ENCODE results near the gene IQCF6. TPM values are rescaled to one million over a fixed set of nuclear protein-coding genes. Genes with fewer than 3 reads are reported as not detected.

The IQCF6 gene
- total RNA-seq, 1 experiment from 2014 or later: not detected

- no peaks in the 10 kb centered on the region for H3K27me3 ChIP-seq (replicated peaks; ENCODE audit: control insufficient read depth, insufficient read depth, low read length)
- no peak for TF ChIP-seq CTCF (IDR thresholded peaks at IDR 0.05; ENCODE audit: insufficient read depth in 1 of 2, low read depth in 1 of 2, low read length in 1 of 2, severe bottlenecking in 1 of 2, unreplicated experiment in 1 of 2)
- no peak for DNase-seq
- Mint-ChIP-seq H3K36me3 (ENCODE audit: insufficient read depth, unreplicated experiment) (no peaks in the 10 kb centered on the region), H3K4me1 (ENCODE audit: low read depth, unreplicated experiment) (no peaks in the 10 kb centered on the region), H3K9me3 (ENCODE audit: unreplicated experiment) (no peaks in the 10 kb centered on the region), H3K4me3 (ENCODE audit: unreplicated experiment) (no peak overlapping the region), H3K27ac (ENCODE audit: unreplicated experiment) (no peak overlapping the region), H3K27me3 (ENCODE audit: insufficient read depth, unreplicated experiment) (peaks cover 18% of the 10 kb centered on the region)
- ChIA-PET CTCF (no interaction called here), POLR2A (no interaction called here)
- H3K9me3 ChIP-seq: no peaks in the 10 kb centered on the region
- no peak overlapping the region for H3K4me3 ChIP-seq (ENCODE audit: low read depth, low read length)
- no peaks in the 10 kb centered on the region for H3K36me3 ChIP-seq (ENCODE audit: control insufficient read depth, insufficient read depth, low read length)
- intact Hi-C loops (cut with micrococcal nuclease; ENCODE audit: unreplicated experiment): no loop called here
- H3K4me1 ChIP-seq: no peaks in the 10 kb centered on the region
- BruUV-seq (replicated peaks): no TSS peak
These were observed 36.6 kb upstream of the IQCF6 start for GRCh38 chr3:51815614-51816013.

DNA sequence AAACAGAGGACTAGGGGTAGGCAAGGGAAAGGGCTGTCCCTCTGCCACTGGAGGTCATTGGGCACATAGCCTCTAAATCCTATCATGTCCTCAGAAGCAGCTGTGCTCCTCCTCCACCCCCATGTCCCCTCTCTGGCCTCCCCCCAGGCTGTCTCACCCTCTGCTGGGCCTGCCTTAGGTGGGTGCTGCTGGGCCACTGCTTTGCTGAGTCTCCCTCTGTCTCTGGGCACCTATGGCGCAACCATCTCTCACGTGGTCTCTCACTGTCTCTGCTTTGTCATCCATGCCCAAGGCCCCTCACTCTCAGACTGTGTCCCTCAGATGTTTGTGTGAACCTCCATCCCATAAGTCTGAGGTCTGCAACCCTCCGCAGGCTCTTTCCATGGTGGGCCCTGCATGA is 35.0 kb upstream of the IQCF6 start:
- Mint-ChIP-seq H3K4me1 (ENCODE audit: low read depth, unreplicated experiment) (no peaks in the 10 kb centered on the region), H3K27ac (ENCODE audit: unreplicated experiment) (no peak overlapping the region), H3K4me3 (ENCODE audit: unreplicated experiment) (no peak overlapping the region), H3K9me3 (ENCODE audit: unreplicated experiment) (no peaks in the 10 kb centered on the region), H3K27me3 (ENCODE audit: insufficient read depth, unreplicated experiment) (peaks cover 15% of the 10 kb centered on the region), H3K36me3 (ENCODE audit: insufficient read depth, unreplicated experiment) (no peaks in the 10 kb centered on the region)
- Histone ChIP-seq H3K27me3 (replicated peaks; ENCODE audit: control insufficient read depth, insufficient read depth, low read length) (no peaks in the 10 kb centered on the region), H3K36me3 (ENCODE audit: control insufficient read depth, insufficient read depth, low read length) (no peaks in the 10 kb centered on the region), H3K4me3 (ENCODE audit: low read depth, low read length) (no peak overlapping the region), H3K9me3 (no peaks in the 10 kb centered on the region), H3K4me1 (no peaks in the 10 kb centered on the region)
- no TSS peak for BruUV-seq (replicated peaks)
- CTCF ChIA-PET: no interaction called here
- POLR2A ChIA-PET: no interaction called here
- DNase-seq: no peak
- intact Hi-C loops (cut with micrococcal nuclease; ENCODE audit: unreplicated experiment): no loop called here
- no peak for TF ChIP-seq CTCF (IDR thresholded peaks at IDR 0.05; ENCODE audit: insufficient read depth in 1 of 2, low read depth in 1 of 2, low read length in 1 of 2, severe bottlenecking in 1 of 2, unreplicated experiment in 1 of 2)

DNA sequence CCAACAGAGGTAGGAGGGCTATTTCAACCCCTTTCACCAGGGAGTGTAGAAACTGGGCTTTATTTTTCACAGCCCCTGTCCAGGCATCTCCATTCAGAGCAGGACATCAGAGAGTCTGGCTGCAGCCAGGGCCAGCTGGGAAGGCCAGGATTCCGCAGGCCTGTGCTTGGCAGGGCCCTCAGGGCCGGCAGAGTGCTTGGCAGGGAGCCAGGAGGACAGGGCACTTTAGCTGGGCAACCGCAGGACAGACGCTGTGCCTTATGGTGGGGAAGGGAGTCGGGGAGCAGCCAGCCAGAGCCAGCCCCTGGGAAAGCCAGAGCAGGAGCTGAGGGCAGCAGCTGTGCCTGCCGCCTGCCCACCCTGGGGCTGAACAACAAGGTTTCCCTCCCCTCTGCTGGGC is 34.5 kb upstream of the IQCF6 start:
- H3K27me3 Mint-ChIP-seq (ENCODE audit: insufficient read depth, unreplicated experiment): peaks cover 18% of the 10 kb centered on the region
- CTCF ChIA-PET: no interaction called here
- H3K36me3 Mint-ChIP-seq (ENCODE audit: insufficient read depth, unreplicated experiment): no peaks in the 10 kb centered on the region
- H3K27ac Mint-ChIP-seq (ENCODE audit: unreplicated experiment): no peak overlapping the region
- Histone ChIP-seq H3K4me1 (no peaks in the 10 kb centered on the region), H3K4me3 (ENCODE audit: low read depth, low read length) (no peak overlapping the region), H3K9me3 (no peaks in the 10 kb centered on the region), H3K36me3 (ENCODE audit: control insufficient read depth, insufficient read depth, low read length) (no peaks in the 10 kb centered on the region), H3K27me3 (replicated peaks; ENCODE audit: control insufficient read depth, insufficient read depth, low read length) (no peaks in the 10 kb centered on the region)
- POLR2A ChIA-PET: no interaction called here
- BruUV-seq (replicated peaks): no TSS peak
- no peaks in the 10 kb centered on the region for H3K4me1 Mint-ChIP-seq (ENCODE audit: low read depth, unreplicated experiment)
- H3K9me3 Mint-ChIP-seq (ENCODE audit: unreplicated experiment): no peaks in the 10 kb centered on the region
- H3K4me3 Mint-ChIP-seq (ENCODE audit: unreplicated experiment): no peak overlapping the region
- no peak for TF ChIP-seq CTCF (IDR thresholded peaks at IDR 0.05; ENCODE audit: insufficient read depth in 1 of 2, low read depth in 1 of 2, low read length in 1 of 2, severe bottlenecking in 1 of 2, unreplicated experiment in 1 of 2)
- intact Hi-C loops (cut with micrococcal nuclease; ENCODE audit: unreplicated experiment): no loop called here
- no peak for DNase-seq

Data from Caco-2 (cell line).